Stimulated activated CD4-positive, alpha-beta T cell treated with anti-CD3 and anti-CD28 coated beads, TNF-alpha, amount 100 ng/mL, for 24 hours (primary cell): ENCODE data around the gene SULF2.
"Not testable (repeated sequence)": the region's sequence is repeated elsewhere in the genome, so short reads cannot be mapped to it uniquely, and the experiment has no call there.

Source experiments
- DNase-seq, 3 experiments: peaks; one replicate each; pipeline ENCODE4 v3.0.0-alpha.2; 2020; ENCODE audit warnings: low read depth in 3 of 3

Gene SULF2

DNA sequence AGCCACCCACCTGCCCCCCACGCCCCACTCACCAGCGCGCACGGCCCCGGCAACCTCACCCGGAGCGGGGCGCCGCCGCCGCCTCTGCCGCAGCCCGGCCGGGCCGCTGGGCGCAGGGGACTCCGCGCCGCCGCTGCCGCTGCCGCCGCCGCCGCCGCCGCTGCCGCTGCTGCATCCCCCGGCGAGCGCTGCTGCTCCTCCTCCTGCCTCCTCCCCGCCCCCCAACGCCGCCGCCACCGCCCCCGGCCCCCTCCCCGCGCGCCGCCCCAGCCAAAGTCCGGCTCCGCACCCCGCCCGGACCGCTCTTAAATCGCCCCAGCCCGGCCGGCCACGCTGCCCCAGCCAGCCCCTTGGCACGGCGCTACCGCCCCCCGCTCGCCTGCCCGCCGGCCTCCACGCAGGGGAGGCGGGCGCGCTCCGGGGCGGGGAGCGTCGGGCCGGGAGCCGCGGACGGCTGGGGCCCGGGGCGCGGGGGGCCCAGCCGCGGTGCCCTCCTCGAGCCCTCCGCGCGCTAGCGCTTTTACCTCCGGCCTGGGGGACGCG is at the start of gene SULF2:
SULF2 (minus strand) TSS at position 171 of the 543 bp plus-strand sequence. CDS start 28,118 bp downstream, outside the sequence.
- no peak for DNase-seq

DNA sequence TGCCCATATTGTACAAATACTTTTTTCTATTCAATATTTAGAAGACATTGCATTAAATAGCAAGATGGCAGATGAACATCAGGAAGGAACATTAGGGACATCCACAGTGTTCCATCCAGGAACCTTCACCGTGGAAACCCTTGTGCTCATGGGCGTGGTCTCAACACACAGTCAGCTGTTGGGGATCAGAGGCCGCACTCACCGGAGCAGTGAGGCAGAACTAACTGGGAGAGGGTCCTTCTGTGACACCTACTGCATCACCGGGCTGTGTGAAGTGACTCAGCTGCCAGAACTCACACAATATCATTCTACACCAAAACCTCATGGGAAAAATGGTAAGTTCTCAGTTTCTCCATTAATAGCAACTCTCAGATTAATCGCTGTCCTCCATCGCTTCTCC is 46.4 kb upstream of the SULF2 start:
- DNase-seq: not testable (repeated sequence)

DNA sequence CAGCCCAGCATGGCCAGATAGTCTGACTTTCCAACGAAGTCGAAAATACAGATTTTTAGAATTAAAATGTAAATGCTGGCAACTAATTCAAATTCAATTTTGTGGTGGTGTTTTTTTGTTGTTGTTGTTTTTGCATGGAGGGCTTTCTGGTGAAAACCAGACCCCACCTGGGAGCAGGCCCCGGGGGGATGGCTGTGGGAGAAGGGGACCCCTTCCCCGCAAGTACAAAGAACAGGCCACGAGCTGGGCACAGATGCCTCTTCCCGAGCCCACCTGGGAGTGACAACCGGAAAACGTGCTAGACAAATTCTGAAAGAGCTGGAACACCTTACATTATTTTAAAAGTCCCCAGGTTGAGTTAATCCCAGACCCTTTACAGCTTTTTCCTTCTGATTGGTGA is 41.4 kb upstream of the SULF2 start:
- not testable (repeated sequence) for DNase-seq

DNA sequence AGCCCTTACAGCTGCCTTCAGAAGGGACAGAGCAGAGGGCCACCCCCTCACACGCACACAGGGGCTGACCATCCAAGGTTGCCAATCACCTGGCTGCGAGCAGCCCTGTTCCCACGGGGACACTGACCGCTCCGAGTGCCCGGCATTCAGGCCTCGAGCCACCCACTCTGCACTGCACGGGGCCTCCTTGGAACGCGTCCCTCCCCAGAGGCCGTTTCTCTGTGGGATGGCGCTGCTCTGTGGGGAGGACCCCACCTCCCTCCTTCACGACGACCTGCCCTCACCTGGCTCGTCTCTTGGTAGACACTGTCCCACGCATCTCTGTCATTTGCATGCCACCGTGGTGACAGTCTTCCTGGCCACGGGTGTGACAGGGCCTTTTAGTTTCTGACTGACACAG is 40.7 kb upstream of the SULF2 start:
- not testable (repeated sequence) for DNase-seq

DNA sequence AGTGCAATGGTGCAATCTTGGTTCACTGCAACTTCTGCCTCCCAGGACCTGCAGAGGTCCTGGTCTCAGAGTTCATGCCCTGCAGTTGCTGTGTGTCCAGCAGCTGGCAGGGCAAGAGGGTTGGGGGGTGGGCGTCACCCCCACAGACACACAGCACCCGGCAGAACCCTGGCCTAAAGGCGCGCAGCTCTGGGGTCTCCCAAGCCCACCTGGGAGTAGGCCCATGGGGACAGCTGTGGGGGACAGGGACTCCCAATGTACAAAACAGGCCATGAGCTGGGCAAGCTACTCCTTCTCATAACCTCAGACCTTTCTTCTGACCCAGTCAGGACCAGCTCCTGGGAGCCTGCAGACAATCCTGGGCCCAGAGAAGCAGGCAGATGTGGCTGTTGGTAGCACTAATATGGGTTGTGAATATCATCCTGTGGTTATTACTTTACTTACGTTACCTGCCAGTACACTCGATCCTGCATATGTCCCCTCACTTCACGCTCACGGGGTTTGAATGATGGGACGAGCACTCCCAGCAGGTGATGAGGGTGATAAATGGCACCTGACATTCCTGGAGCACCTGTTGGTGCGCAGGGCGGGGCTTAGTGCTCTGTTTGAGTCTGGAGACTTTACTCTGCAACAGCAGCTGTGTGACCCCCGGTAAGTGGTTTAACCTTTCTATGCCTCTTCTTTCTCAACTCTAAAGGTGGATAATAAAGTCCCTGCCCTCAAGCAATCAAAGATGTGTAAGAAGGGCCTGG is 39.9 kb upstream of the SULF2 start:
- DNase-seq: no peak

DNA sequence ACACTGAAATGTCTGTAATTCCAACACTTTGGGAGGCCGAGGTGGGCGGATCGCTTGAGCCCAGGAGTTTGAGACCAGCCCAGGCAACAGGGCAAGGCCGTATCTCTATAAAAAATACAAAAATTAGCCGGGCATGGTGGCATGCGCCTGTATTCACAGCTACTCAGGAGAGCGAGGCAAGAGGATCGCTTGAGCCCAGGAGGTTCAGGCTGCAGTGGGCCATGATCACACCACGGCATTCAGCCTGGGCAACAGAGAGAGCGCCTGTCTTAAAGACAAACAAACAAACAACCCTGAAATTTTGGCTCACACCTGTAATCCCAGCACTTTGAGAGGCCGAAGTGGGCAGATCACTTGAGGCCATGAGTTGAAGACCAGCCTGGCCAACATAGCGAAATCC is 38.7 kb upstream of the SULF2 start:
- not testable (repeated sequence) for DNase-seq

DNA sequence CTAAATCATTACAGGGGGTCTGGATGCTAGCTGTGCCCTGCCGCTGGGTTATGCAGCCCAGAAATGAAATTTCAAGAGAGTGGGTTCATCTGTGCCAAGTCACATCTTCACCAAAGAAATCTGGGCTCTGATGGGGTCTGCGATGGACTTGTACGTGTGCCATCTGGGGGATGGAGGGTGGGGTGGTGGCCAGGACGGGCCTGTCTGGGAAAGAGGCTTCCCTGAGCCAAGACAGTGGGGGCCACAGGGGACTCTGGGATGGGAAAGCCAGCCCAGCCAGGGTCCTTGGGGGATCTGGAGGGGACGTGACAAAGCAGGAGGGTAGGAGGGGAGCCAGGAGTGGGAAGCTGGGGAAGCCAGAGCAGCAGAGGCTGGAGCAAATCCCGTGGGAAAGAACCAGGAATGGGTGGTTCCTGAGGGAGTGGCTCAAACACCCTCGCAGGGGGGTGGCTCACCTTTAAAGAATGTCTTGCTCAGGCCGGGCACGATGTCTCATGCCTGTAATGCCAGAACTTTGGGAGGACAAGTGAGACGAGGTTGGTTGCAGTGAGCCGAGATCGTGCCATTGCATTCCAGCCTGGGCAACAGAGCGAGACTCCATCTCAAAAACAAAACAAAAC is 36.3 kb upstream of the SULF2 start:
- DNase-seq: no peak

DNA sequence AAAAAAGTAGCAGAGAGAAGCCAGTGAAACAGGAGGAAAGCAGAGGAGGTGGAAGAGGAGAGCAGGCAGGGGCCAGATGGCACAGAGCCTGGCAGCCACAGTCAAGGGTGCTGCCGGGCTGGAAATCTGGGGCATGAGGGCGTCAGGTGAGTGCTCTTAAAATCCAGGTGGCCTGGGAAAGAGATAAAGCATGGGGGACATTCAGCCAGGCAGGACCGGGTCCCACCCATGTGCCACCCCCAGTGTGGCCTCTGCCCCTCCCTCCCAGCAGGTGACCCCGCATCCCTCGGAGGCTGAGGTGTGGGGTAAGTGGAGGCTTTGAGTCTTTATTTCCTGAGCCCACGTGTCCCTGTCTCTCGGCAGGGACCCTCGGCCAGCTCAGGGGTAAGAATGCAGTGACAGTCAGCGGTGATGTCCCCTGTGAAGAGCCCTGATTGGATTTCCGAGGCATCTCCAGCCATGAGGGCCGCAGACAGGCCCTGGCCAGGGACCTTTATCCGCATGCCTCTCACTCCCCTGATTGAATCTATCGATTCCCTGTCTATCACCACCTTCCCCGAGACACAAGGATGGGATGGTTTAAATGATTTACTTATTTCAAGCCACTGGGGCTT is 33.8 kb upstream of the SULF2 start:
- no peak for DNase-seq

DNA sequence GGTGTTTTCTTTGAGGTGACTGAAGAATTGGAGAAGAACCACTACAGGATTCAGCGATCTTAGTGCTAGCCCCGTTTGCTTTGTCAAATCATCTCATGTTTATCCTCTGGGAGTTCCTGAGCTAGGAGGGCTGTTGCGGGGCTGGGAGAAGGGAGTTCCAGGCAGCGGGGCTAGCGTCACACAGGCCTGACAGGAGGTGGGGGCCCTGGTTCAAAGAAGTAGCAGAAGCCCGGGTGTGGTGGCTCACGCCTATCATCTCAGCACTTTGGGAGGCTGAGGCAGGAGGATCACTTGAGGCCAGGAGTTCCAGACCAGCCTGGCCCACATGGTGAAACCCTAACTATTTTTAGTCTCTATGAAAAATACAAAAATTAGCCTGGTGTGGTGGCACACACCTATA is 33.2 kb upstream of the SULF2 start:
- DNase-seq: no peak

DNA sequence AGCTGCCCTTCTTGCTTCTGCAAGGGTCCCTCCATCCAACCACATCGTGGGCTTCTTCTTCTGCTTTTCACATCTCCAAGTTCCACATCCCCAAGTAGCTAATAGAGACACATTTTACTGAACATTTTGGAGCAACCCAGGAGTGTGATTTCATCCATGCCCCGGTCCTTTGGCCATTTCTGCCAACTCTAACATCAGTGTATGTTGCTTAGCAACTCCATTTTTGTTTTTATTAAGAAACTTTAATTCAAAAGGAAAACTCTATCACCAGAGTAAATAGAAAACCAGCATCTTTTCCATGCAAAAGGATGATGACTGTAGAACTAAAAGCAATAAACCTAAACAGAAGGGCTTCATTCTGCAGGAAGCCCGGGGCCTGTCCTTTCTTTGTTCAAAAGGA is 32.7 kb upstream of the SULF2 start:
- no peak for DNase-seq

DNA sequence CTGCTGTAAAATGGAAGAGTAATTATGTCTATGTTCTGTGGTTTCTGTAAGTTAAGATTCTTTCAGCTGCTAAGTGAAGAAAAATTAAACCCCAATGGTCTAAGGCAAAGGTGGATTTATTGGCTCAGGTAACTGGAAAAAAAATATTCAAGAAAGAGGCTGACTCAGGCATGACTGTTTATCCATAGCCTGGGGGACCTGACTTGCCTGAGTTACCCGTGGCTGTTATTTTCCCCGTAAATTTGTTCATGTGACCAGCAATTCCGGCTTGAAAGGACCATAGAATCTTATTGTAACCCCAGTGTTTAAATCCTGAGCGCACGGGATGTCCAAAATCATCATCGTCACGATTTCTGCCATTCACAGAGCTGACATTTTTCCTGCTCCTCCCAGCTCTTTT is 32.3 kb upstream of the SULF2 start:
- DNase-seq: no peak

DNA sequence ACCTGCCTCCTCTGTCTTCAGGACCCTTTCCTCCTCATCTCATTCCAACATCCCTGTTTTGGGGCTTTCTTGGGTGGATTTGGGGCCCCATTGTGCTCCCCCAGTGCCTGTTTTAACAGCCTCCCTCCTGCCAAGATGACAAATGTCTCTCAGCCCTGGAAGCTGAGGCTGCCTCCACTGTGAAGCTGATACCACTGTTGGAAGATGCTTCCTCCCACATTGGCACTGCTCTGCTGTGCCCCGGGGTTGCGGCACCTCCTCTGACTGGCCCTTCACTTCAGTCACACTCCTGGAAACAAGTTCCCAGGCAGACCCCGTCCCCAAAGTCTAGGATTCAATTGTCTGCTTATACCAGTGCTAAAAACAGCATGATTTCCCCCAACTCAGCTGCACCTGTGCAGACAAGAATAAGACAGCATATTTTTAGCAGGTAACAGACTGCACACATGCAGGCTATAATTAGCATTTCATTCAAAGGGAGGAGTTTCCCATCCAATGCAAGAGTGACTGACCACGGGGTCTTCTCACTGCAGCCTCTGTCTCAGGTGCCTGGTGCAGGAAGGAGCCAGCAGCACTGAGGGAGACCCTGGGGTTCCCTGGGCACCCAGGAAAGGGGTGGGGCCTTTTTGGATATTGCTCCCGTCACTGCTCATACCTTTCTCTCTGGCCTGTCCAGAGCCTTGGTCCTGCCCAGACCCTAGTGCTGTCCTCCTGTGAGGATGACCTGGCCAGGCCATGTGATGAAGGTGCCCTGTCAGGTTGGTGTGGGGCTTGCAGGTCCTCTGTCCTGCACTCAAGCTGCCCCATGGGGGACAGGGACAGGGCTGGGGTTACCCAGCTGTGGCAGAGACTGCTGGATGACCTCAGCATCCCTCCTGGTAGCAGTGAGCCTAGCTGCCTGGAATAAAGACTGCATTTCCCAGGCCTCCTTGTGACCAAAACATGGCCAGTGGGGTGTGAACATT is 31.5 kb upstream of the SULF2 start:
- DNase-seq: no peak

DNA sequence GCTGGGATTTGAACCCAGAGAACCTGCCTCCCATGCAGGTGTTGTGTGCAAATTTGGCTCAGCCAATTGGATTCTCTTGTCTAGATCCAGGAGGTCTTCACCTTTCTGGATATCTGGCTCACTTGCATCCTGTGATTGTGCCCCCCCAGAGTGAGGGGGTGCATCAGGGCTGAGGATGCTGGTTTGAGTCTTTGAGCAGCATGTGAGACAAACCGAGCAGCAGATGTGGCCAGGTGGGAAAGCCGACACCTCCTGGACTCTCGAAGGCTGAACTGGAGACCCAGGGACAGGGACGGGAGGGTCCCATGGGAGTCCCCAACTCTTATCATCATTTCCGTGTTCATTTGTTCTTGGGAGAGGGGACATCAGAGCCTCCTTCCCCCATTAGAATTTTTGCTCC is 30.6 kb upstream of the SULF2 start:
- no peak for DNase-seq

DNA sequence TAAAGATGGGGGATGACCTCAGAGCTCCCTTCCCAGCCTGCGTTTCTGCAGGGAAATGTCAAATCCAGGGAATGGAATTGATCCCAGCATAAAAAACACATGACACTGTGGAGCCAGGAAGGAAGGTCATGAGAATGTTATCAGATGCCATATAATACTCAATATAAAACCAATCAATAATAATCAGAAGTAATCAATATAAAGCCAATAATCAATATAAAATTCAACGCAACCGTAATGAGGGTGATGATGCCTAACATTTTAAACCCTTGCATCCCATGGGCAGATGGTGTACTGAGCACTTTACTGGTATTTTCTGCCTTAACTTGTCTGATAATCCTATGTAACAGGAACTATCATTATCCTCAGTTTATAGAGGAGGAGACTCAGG is 30.1 kb upstream of the SULF2 start:
- DNase-seq: no peak

DNA sequence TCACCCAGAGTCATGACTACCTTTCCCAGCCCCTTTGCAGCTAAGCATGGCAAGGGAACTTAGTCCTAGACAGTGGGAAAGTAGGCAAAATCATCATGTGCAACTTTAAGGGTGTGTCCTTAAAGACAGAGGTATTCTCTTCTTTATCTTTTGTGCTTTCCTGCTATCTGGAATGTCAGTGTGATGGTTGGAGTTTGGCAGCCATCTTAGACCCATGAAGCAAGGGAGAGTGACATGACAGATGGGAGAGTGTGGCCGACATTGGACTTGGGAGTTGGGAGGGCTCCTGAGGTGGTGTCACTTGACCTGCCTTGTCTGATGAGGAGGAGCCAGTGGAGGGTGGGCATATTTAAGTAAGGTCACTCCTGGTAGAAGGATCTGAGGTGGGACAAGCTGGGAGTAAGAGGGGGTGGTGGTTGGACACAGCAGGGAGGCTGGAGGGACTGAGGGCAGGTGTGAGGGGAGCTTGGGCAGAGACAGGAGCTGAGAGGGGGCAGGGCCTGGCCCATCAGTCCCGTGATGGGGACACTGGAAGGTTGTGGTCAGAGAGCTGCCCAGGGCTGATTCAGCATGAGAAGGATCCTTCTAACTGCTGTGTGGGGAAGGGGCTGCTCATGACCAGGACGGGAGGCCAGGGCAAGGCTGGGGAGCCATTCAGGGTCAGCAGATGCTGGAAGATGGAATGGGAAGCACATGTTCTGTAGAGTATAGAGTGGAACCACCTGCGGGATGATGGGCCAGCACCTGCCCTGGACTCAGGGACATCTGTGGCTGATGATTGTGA is 29.5 kb upstream of the SULF2 start:
- no peak for DNase-seq

DNA sequence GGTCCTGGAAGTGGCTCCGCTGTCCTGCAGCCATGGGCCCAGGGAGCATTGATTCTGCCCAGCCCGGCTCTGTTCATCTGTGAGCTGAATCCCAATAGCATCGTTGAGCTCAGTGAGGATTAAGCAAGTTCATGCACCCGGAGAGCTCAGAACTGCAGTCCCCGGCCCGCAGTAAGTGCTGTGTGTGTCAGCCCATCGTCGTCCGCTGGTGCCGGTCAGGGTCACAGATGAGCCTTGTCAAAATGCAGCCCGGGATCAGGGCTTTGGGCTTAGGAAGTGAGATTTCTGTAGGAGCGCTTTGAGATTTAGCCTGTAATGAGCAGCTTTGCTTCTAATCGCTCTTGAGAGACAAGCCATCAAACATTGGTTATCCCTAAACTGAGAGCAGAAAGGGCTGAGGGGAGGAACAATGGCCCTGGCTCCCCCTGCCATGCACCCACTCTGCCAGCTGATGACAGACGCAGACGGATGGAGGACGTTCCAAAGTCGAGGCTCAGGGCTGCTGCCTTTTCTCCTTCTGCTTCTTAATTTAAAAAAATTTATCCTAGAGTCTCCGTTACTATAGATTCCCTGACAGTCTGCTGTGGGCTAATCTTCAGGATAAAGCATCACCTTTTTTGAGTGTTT is 25.6 kb upstream of the SULF2 start:
- no peak for DNase-seq

DNA sequence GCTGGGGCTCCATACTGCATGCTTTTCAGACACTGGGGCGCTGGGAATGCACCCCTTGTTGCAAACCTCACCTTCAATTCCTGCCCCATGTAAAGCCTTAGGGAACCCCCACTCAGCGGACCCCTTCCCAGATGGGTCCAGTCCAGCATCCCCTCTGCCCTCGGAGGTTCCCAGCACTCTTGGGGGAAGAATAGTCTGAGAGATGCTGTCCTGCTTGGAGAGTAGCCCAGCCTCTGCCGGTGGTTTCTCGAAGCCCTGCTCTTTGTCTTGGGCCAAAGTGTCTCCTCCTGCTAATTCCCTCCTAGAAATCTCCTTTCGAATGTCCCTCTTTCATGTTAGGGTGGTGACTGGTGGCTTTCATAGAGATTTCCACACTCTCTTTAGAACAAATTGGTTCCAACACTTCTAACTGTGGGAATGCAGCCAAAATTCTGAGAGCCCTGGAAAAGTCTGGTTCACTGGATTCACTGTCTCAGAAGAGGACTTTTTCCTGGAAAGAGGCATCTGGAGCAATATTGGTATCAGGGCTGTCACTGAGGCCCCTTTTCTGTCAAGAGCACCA is 24.9 kb upstream of the SULF2 start:
- no peak for DNase-seq

DNA sequence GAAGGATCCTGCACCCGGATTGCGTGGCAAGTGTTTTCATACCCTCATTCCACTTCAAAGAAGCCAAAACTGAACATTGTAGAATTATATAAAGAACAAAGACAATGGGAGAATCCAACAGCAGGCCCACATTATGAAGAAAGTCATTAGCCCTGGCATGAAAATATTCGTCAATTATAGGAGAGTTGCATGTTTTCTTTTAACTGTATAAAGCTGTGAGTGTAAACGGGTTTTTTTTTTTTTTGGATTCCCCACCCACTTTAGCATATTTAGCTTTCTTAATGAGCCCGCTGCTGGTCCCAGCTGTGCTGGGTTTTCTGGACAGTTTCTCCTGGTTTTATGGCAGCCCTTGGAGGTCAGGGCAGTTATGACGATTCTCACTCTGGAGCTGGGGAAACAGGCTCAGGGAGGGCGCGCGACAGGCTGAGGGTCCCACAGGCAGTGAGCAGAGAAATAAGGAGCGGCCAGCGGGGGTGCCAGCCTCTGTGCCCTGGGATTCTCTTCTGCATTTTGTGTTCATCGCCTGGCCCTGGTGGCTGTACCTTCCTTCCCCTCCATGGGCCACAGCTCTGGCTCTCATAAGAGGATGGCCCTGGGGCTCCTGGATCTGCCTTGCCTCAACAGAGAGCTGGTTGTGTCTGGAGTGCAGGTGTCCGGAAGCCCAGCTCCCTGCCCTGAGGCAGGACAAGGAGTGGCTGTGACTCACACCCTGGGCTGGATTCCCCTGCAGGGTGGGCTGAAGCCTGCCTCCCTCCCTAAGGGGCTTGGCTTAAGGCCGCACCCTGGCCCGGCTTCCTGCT is 24.1 kb upstream of the SULF2 start:
- no peak for DNase-seq

DNA sequence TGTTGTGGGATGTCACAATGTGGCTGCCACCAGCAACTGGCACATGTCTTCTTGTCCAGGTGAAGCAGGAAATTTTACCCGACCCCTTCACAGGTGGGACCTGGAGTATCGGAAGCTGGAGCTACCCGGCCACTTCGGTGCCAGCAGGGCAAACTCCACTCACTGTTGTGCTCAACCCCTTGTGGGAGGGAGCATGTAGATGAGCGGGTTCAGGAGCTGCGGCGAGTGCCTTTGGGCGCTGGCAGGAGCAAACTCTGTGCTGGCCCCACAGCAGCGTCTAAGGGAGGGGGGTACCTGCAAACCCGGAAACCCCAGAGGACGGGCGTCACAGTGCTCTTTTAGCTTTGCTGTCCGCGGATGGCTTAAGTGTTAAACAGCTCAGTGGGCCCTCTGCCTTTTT is 20.7 kb upstream of the SULF2 start:
- DNase-seq: no peak
